T-helper 22 cell (primary cell): ENCODE results near the gene UBAC2.
"Not testable (repeated sequence)": the region's sequence is repeated elsewhere in the genome, so short reads cannot be mapped to it uniquely, and the experiment has no call there.

ENCODE experiments used
- DNase-seq: peaks from one replicate; pipeline ENCODE4 v3.0.0-alpha.2; 2020; ENCODE audit warnings: low read depth

The UBAC2 gene

GRCh38 chr13:99380921-99381645, 180.4 kb downstream of the UBAC2 start:
- DNase-seq: no peak

- no peak for DNase-seq
Measured at GRCh38 chr13:99381766-99382165, 181.1 kb downstream of the UBAC2 start.

GRCh38 chr13:99382428-99383133, 181.9 kb downstream of the UBAC2 start:
- DNase-seq: no peak

GRCh38 chr13:99383511-99383921, 182.9 kb downstream of the UBAC2 start:
- no peak for DNase-seq

- no peak for DNase-seq
Measured at GRCh38 chr13:99383946-99384345, 183.3 kb downstream of the UBAC2 start.

- no peak for DNase-seq
Measured at GRCh38 chr13:99384468-99384867, 183.8 kb downstream of the UBAC2 start.

DNA sequence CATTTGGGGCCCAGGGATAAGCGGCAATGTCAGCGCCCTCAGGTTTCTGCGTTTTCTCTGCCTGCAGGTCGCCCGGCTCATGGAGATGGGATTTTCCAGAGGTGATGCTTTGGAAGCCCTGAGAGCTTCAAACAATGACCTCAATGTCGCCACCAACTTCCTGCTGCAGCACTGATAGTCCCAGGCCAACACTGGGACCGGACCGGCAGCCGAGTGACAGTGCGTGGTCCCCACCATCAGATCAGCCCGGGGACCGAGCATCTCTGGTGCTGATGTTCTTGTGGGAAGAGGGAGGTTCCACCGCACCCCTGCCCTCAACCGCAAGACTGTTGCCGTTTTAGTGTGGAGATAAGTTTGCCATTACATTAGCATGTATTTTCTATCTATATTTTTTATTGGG, 184.5 kb downstream of the UBAC2 start:
- DNase-seq: no peak

GRCh38 chr13:99385940-99386339, 185.3 kb downstream of the UBAC2 start:
- no peak for DNase-seq

DNA sequence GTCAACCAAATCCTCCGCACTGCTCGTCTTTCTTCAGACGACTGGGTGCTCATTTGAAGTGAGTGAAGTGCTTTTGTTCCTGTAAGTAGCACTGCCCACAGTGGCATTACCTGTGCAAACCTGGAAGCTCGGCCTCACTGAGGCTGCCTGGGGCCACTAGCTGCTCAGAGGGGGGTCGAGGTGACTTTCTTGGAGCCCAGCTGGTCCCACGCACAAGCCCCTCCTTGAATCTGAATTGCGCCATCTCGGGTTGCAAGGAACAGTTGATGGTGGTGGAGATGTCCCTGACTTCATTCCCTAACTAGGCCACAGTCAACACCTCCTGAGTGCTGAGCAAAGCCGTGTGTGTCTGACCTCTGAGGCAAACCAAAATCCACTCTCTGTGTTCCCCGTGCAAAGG, 185.8 kb downstream of the UBAC2 start:
- DNase-seq: no peak

DNA sequence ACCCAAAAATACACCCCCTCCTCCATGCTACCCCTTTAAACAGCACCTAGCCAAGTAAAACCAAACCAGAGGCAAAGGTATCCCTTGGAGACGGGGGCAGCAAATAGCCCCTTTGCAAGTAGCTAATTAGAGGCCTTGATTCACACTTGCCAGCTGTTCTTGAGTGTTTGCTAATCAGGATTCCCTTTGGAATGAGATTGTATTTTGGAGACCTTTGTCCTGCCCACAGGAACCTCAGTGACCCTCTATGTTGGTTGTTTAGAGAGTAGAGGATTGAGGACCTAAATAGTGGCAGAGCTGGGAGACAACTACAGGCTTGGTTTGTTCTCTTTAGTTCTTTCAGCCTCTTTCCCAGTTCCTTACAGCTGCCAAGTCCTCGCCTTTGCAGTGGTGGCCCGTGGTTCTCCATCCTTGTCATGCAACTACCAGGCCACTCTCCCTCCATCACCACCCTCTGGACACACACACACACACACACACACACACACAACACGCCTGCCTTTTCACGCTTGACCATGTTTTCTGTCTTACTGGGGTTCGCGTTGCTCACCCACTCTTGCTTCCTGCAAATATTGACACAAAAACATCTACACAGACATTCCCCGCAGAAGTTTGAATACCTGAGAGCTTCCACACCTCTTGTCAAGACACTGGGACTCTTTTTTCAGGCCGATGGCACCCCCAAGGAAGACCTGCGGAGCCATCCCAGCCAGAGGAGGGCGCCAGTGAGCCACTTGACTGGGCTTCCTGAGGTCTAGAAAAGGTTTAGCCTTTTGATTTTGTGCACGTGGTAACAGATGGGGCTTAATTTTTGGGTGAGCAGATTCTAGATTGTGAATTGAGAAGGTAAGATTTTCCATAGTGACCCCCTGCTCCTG, 186.5 kb downstream of the UBAC2 start:
- DNase-seq: peak; percentile 50

DNA sequence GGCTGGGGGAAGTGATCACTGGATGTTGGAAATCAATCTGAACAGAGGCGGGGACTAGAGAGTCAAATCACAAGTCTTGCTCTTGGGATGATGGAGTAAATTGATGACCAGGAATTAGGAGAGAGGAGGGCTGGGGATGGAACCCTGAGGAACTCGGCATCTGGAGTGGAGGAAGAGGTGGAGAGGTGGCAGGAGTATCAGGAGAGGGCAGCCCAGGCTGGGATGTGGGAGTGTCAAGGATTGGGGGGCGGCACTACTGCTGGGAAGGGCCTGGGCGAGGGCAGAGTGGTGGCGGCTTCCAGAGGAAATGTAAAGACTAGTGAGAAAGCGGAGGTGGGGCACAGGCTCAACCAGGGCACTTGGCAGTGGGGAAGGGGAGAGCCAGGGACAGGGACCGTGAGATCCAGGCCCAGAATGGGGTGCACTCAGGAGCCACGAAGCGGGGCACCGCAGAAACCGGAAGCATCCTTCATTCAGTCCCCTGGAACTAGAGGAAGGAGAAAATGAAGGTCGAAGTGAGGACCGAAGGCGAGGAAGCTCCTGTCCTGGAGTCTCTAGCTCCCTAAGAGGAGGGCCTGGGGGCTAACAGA, 187.8 kb downstream of the UBAC2 start:
- DNase-seq: no peak

DNA sequence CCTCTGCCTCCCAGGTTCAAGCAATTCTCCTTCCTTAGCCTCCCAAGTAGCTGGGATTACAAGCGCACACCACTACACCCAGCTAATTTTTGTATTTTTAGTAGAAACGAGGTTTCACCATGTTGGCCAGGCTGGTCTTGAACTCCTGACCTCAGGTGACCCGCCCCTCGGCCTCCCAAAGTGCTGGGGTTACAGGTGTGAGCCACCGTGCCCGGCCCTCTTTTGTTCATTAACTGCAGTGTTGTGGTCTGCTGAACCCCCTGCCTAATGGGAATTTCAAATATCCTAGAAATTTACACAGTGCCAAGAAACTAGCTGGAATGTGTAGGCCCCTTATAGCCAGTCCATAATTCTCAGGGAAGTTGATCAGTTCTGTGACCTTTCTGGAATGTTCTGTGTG, 188.4 kb downstream of the UBAC2 start:
- not testable (repeated sequence) for DNase-seq

- DNase-seq: no peak
Measured at GRCh38 chr13:99389520-99390304, 189.1 kb downstream of the UBAC2 start.

DNA sequence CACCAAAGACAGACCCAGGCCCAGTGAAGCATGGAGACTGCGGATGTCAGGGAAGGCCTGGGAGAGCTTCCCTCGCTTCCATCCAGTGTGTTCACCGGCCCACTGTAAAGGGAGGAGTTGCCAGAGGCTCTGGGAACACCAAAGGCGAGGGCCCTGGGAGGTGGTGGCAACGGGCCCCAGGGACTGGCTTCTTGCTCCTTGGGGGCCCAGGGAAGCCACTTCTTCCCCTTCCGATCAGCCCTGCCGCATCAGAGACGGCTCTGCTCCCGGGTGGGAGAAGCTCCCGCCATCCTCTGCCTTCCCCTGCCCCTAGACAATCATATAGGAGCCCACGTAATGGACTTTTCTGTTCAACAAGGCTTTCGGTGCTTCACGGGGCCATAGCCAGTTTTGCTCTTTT, 189.9 kb downstream of the UBAC2 start:
- DNase-seq: no peak

DNA sequence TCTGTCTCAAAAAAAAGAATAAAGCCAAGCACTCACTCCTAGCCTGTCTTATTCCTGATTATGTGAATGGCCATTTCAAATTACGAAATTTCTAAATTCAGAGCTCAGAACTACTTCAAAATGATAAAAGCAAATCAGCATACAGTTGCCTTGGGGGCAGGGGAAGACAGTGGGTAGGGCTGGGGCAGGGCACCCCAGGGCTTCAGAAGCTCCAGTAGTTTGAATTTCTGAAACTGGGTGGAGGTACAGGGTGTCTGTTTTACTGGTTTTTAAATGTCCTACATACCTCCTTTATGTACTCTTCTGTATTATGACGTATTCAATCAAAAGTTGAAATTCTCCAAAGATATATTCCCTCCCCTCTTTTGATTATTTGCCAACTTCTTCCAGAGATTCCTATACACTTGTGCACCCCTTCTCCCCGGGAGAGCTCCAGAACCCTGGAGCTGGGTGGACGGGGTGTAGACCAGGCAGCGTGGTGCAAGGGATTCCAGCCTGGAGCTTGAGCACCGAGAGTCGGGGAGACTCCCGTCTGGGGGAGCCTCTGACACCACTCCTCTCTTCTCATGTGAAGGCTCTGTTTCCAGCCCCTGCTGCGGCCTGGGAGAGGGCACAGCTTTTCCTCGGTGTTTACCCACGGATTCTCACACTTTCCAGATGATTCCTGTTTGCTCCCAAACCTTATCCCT, 191.3 kb downstream of the UBAC2 start:
- DNase-seq: no peak

DNA sequence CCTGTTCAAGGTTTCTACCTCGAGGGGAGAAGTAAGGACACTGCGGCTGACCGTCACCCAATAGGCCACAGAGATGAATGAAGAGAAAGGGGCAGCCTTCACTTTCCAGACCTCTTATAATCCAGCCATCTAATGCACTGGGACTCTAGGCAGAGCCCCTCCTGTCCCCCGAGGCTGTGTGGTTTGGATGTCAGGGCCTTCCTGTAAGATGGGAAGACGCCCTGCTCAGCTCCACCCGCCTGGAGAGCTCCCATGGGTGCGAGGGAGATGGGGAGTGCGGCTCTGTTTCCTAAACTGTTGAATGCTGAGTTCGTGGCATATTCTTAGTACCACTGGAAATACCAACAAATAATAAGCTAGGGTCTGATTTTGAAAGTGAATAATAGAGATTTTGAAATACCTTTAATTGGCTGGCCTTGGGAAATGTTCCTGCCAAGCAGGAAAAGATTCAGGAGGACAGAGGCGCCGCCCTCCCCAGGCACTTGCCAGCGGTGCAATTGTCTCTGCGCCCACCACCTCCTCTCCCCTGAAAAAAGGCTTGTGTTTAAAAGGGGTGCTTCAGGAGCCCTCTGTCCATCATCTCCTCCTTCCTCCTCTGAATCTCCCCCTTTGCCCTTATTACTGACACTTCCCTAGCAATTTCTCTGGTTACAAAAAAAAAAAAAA, 191.9 kb downstream of the UBAC2 start:
- DNase-seq: no peak

- DNase-seq: not testable (repeated sequence)
Measured at GRCh38 chr13:99393391-99393790, 192.7 kb downstream of the UBAC2 start.

- no peak for DNase-seq
Measured at GRCh38 chr13:99393791-99394735, 193.4 kb downstream of the UBAC2 start.

- DNase-seq: no peak
Measured at GRCh38 chr13:99395436-99395835, 194.8 kb downstream of the UBAC2 start.
